Adrenal gland (tissue), 12 donors: ENCODE measurements around the gene ADARB2. TPM values are rescaled to one million over a fixed set of nuclear protein-coding genes. Genes with fewer than 3 reads are reported as not detected.

ENCODE experiments used
- DNase-seq, 7 donors: peaks; one replicate each; pipeline ENCODE4 v3.0.0-alpha.2; 2019 to 2020
- H3K27ac ChIP-seq, 5 donors: fragments of 200-600 bp; sonication (generic) in 4 of 5; 1 replicate in 3 of 5; 2 replicates in 2 of 5; pipeline versions ENCODE4 v1.5.1 to v1.8.0; 2016 to 2020; ENCODE audit warnings: mild to moderate bottlenecking in 1 of 5
- H3K27me3 ChIP-seq: fragments of 200-600 bp; 2 replicates; pipeline ENCODE4 v1.8.0; 2021
- H3K36me3 ChIP-seq, 2 donors: fragments of 200-600 bp; replicated peaks in 1 of 2; 1 replicate in 1 of 2; 2 replicates in 1 of 2; pipeline versions ENCODE4 v1.5.1 to v1.8.0; 2018 to 2022
- H3K4me1 ChIP-seq, 2 donors: fragments of 200-600 bp; replicated peaks in 1 of 2; 1 replicate in 1 of 2; 2 replicates in 1 of 2; pipeline versions ENCODE4 v1.5.1 to v1.8.0; 2018 to 2021
- H3K4me3 ChIP-seq, 4 donors: fragments of 200-600 bp; sonication (generic) in 3 of 4; one replicate each; pipeline ENCODE4 v1.5.1; 2016 to 2018
- H3K9me3 ChIP-seq, 3 donors: fragments of 200-600 bp; sonication (generic) in 1 of 3; replicated peaks in 1 of 3; 1 replicate in 2 of 3; 2 replicates in 1 of 3; pipeline versions ENCODE4 v1.5.1 to v1.8.0; 2016 to 2021
- POLR2A ChIP-seq, 2 donors: fragments of 450-650 bp; IDR thresholded peaks; one replicate each; pipeline ENCODE4 v1.6.1; 2017; ENCODE audit warnings: antibody characterized with exemption in 2 of 2, mild to moderate bottlenecking in 2 of 2, moderate library complexity in 1 of 2
- WGBS, 4 donors: extraction: QIAGEN DNeasy Blood & Tissue Kit in 2 of 4; methylation state at CpG; one replicate each; pipeline versions ENCODE4 v1.1.5 to v1.1.7; 2013 to 2017; 5-methylcytosine and 5-hydroxymethylcytosine counted together
- intact Hi-C, 2 donors: fragments of 100-400 bp; cut with DNase I; formaldehyde crosslinking; loops; one replicate each; pipeline versions ENCODE4 v1.14.1 to v1.15.0; 2022 to 2023
- polyA plus RNA-seq, 3 donors: library from polyadenylated mRNA; stranded (reverse); fragments of 200-250 nt in 2 of 3; fragments of 350-450 nt in 1 of 3; fragmentation: Illumina TruSeq in 1 of 3; extraction: RNeasy Lipid Tissue Mini Kit (QIAGEN cat#74804) in 1 of 3; gene quantifications; one replicate each; pipeline ENCODE4 v1.2.3, GENCODE V29; 2013 to 2014
- total RNA-seq, 9 donors: library from RNA; depleted of rRNA in 4 of 9; stranded (reverse); fragments of >200 nt in 4 of 9; fragments of 120-200 nt in 1 of 9; fragmentation: NEBNext Ultra II Directional in 1 of 9; extraction: Animal tissue kit (Norgen Biotek cat#: 25700) in 1 of 9; gene quantifications; one replicate each; pipeline versions ENCODE4 v1.1.0 to v1.2.4, GENCODE V29; 2013 to 2023
- TF ChIP-seq, protein P1 (sequence below), 6 experiments: fragments of 450-650 bp in 4 of 6; fragments of 200-600 bp in 2 of 6; sonication (generic) in 1 of 6; IDR thresholded peaks; 1 replicate in 5 of 6; 2 replicates in 1 of 6; pipeline versions ENCODE4 v1.5.1 to v1.8.0; 2016 to 2021; ENCODE audit warnings: antibody characterized with exemption in 6 of 6, mild to moderate bottlenecking in 2 of 6, moderate library complexity in 1 of 6
- donor health status: healthy with polysubstance abuse.
- donor health status: Bipolar disorder and iron deficiency.
- donor health status: DM: yes; HTN: yes; CAD: no.
- donor health status: DM: no; HTN: no; CAD: no.
- donor health status: DM: no; HTN: no; CAD: no.
- donor health status: DM: yes; HTN: yes; CAD: no.

Gene ADARB2
- total and polyA plus RNA-seq, 12 donors, result 0.14 to 3.1 (median 0.91) TPM

DNA sequence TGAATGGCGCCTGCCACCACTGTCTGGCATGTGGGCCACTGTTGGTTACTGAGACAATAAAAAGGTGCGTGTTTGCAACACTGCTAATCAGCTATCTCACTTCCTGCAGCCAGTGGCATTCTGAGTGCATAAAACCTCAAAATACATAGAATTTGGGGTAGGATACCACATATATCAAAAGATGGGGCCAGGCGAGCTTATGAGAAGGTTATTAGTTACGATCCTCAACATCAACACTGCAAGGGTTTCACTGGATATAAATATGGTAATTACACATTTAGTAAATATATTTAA is 480.9 kb downstream of the ADARB2 start:
- H3K27me3 ChIP-seq, result no peaks in the 10 kb centered on the region
- no peak overlapping the region for H3K27ac ChIP-seq
- H3K36me3 ChIP-seq, result no peaks in the 10 kb centered on the region
- no peak for DNase-seq
- intact Hi-C loops, result no loop called here
- WGBS, 4 donors, result 53 to 71% (median 55%) methylated on average over 3 to 4 of the region's 4 CpGs
- no peaks in the 10 kb centered on the region for H3K4me1 ChIP-seq
- H3K9me3 ChIP-seq, result no peaks in the 10 kb centered on the region
- H3K4me3 ChIP-seq, result no peak overlapping the region
- no peak for TF ChIP-seq POLR2A (IDR thresholded peaks at IDR 0.05)
- TF ChIP-seq, protein P1, sequence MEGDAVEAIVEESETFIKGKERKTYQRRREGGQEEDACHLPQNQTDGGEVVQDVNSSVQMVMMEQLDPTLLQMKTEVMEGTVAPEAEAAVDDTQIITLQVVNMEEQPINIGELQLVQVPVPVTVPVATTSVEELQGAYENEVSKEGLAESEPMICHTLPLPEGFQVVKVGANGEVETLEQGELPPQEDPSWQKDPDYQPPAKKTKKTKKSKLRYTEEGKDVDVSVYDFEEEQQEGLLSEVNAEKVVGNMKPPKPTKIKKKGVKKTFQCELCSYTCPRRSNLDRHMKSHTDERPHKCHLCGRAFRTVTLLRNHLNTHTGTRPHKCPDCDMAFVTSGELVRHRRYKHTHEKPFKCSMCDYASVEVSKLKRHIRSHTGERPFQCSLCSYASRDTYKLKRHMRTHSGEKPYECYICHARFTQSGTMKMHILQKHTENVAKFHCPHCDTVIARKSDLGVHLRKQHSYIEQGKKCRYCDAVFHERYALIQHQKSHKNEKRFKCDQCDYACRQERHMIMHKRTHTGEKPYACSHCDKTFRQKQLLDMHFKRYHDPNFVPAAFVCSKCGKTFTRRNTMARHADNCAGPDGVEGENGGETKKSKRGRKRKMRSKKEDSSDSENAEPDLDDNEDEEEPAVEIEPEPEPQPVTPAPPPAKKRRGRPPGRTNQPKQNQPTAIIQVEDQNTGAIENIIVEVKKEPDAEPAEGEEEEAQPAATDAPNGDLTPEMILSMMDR (IDR thresholded peaks at IDR 0.05), result no peak

DNA sequence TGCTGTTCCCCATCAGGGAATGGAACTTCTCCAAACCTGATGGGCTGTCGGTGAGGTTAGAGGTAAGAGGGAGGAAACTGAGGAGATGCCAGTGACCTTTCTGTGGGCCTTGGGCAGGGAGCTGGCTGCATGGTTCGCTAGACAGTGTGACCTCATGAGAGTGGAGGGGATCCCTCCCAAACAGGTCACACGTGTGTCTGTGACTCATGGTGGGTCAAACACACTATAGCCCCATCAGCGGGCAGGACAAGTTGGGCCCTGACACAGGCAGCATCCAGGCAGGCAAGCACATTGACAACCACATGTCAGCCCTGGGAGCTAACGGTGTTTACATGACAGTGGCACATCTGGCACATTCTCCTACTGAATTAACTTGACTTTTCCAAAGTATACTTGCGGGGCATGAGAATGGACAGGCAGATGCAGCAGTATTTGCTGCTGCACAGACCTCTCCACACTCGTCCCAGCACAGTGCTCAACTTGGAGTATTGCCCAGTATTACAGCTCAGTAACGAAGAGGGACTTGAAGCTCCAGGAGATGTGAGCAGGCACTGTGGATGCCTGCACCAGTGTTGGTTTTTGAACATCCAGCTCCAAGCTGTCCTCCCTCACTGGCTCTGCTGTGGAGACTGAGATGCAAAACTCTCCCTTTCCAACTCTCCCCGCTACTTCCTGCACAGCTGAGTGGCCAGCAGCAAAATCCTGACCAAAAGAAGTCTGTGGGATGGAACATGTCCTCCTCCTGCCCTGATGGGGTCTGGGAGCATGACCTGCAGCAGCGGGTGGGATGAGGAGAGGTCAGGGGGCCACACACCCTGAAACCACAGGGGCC is 481.5 kb downstream of the ADARB2 start:
- no peaks in the 10 kb centered on the region for H3K36me3 ChIP-seq
- H3K4me3 ChIP-seq, result no peak overlapping the region
- no peaks in the 10 kb centered on the region for H3K27me3 ChIP-seq
- intact Hi-C loops, result no loop called here
- peak in 1 of 7 donors; percentile 30 for DNase-seq
- no peaks in the 10 kb centered on the region for H3K4me1 ChIP-seq
- TF ChIP-seq, protein P1 (IDR thresholded peaks at IDR 0.05), result no peak
- no peak for TF ChIP-seq POLR2A (IDR thresholded peaks at IDR 0.05)
- no peaks in the 10 kb centered on the region for H3K9me3 ChIP-seq
- H3K27ac ChIP-seq, result no peak overlapping the region
- WGBS, 4 donors, result 54 to 75% (median 68%) methylated on average over 9 to 10 of the region's 10 CpGs

GRCh38 chr10:1255118-1255517 is 482.2 kb downstream of the ADARB2 start:
- Histone ChIP-seq H3K9me3 (no peaks in the 10 kb centered on the region), H3K27ac (no peak overlapping the region), H3K4me3 (no peak overlapping the region), H3K36me3 (no peaks in the 10 kb centered on the region), H3K4me1 (no peaks in the 10 kb centered on the region), H3K27me3 (no peaks in the 10 kb centered on the region)
- intact Hi-C loops, result no loop called here
- DNase-seq, result peak in 1 of 7 donors; percentile 33
- 69 to 88% (median 76%) methylated on average over 9 of the region's 9 CpGs for WGBS, 4 donors
- TF ChIP-seq, protein P1 (IDR thresholded peaks at IDR 0.05), result no peak
- no peak for TF ChIP-seq POLR2A (IDR thresholded peaks at IDR 0.05)

DNA sequence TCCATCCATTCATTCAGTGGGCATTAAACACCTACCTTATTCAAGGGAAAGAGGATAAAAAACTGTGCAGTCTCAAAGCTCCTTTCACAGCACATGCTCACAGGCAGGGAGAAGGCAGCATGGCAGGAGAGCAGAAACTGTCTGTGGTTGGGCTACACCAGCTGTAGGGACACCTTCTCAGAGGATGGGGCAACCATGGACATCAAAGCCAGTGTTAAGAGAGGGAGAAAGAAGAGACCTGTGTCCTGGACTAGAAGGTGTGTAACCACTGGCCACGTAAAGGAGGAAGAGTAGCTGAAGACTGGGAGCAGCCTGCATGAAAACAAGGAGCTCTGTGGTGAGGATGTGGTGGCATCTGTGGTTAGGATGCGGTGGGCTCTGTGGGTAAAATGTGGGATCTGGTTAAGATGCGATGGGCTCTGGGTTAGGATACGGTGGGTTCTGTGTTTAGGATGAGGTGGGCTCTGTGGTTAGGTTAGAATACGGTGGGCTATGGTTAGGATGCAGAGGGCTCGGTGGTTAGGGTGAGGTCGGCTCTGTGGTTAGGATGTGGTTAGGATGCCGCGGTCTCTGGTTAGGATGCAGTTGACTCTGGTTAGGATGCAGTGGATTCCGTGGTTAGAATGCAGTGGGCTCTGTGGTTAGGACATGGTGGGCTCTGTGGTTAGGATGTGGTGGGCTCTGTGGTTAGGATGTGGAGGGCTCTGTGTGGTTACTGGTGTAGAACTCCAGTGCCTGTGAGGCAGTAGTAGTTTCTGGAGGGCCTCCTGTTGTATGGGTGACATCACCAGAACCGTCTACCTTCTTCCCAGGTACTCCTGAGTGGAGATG is 483.6 kb downstream of the ADARB2 start:
- Histone ChIP-seq H3K36me3 (no peaks in the 10 kb centered on the region), H3K27ac (no peak overlapping the region), H3K27me3 (no peaks in the 10 kb centered on the region), H3K4me1 (no peaks in the 10 kb centered on the region), H3K9me3 (no peaks in the 10 kb centered on the region), H3K4me3 (no peak overlapping the region)
- 69 to 86% (median 80%) methylated on average over 11 of the region's 11 CpGs for WGBS, 4 donors
- TF ChIP-seq POLR2A (IDR thresholded peaks at IDR 0.05), result no peak
- TF ChIP-seq, protein P1 (IDR thresholded peaks at IDR 0.05), result no peak
- intact Hi-C loops, result no loop called here
- DNase-seq, result peak in 1 of 7 donors; percentile 33
